MG63 (cell line): ENCODE data around the gene KLF7. TPM values are rescaled to one million over a fixed set of nuclear protein-coding genes. Genes with fewer than 3 reads are reported as not detected.

Experiments
- DNase-seq: peaks from one replicate; pipeline ENCODE4 v3.0.0-alpha.2; 2020
- H3K27me3 ChIP-seq: fragments of 250-450 bp; sonication (Bioruptor Pico); 2 replicates; pipeline ENCODE4 v1.5.1; 2020; ENCODE audit warnings: mild to moderate bottlenecking, moderate library complexity
- H3K36me3 ChIP-seq: fragments of 250-450 bp; sonication (Bioruptor Pico); 2 replicates; pipeline ENCODE4 v1.5.1; 2020; ENCODE audit warnings: mild to moderate bottlenecking, moderate library complexity
- H3K4me3 ChIP-seq: fragments of 250-450 bp; sonication (Bioruptor Pico); 2 replicates; pipeline ENCODE4 v1.5.1; 2020; ENCODE audit warnings: mild to moderate bottlenecking, moderate library complexity
- H3K9me3 ChIP-seq: fragments of 250-450 bp; sonication (Bioruptor Pico); 2 replicates; pipeline ENCODE4 v1.5.1; 2020; ENCODE audit warnings: mild to moderate bottlenecking, moderate library complexity
- total RNA-seq: library from RNA; depleted of rRNA; stranded (reverse); fragments of >200 nt; shearing (Covaris generic); gene quantifications from 2 replicates; pipeline ENCODE4 v1.2.3, GENCODE V29; 2014; ENCODE audit warnings: low replicate concordance

KLF7 gene
- total RNA-seq, 1 experiment from 2014 or later, result 7.2 TPM

DNA sequence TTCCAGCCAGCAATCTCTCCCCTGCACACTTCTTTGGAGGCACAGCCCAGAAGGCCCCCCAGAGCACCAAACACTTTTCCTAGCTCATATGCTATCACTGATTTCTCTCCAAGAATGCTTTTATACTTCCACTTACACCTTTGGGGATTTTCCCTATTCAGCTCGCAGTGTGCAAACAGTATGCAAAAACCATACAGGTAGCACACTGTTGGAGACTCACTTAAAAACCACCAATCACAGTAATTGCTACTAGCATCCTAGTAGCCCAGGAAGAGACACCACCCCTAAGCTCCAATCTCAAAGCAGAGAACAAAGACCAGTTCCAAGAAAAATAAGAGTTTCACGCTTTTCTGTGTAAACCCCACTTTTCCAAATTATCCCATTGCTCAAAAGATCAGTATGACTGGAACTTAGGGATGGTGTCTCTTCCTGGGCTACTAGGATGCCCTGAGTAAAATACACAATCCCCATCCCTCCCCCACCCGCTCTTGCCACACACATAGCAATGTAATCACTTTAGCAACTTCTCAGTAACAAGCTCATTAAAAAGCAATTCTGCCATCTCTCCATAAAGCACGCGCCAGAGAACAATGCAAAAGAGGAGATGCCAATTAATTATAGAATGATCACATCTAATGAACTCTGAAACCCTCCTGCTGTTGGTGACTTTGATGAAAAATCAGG, 43.0 kb downstream of the KLF7 start:
- no peaks in the 10 kb centered on the region for H3K27me3 ChIP-seq
- peaks cover 41% of the 10 kb centered on the region for H3K36me3 ChIP-seq
- DNase-seq, result no peak
- no peak overlapping the region for H3K4me3 ChIP-seq
- H3K9me3 ChIP-seq, result peaks cover 3% of the 10 kb centered on the region; the same call in 1 of the 2 replicates

DNA sequence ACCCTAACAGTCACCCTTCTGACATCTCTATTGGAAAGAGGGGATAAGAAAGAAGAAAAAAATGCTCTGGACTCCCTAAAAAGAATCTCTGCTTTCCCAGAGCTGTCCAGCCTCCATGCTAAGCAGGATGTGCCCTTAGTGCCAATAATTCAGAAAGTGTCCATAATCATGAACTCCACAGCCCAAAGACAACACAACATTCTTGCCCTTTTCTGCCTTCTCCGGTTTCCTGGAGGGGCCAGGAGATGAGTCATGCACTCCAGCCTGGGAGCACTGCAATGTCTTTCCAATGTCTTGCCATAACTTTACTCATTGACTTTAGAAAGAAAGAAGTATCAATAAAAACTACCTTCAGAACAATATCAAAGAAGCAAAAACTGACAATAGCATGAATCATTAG, 44.0 kb downstream of the KLF7 start:
- DNase-seq, result peak; percentile 89
- H3K36me3 ChIP-seq, result peaks cover 45% of the 10 kb centered on the region
- no peaks in the 10 kb centered on the region for H3K9me3 ChIP-seq
- no peaks in the 10 kb centered on the region for H3K27me3 ChIP-seq
- no peak overlapping the region for H3K4me3 ChIP-seq

DNA sequence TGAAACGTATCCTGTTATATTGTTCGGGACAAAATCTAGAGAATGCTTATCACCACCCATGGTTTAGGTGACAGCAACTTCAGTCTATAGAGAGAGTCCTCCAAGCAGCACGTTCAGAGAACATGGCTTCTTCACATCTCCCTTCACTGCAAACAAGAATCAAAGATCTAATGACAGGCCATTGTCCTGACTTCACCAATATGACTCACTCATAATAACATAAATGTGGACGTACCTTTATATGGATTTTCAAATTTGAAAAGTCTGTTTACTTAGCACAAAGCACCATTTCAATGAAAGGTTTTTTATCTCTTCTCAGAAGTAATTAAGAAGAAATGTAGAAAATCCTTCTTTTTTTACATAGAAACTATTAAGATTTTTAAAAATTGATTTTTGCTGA, 46.7 kb downstream of the KLF7 start:
- no peaks in the 10 kb centered on the region for H3K27me3 ChIP-seq
- H3K9me3 ChIP-seq, result no peaks in the 10 kb centered on the region
- no peak overlapping the region for H3K4me3 ChIP-seq
- DNase-seq, result no peak
- peaks cover 48% of the 10 kb centered on the region for H3K36me3 ChIP-seq

DNA sequence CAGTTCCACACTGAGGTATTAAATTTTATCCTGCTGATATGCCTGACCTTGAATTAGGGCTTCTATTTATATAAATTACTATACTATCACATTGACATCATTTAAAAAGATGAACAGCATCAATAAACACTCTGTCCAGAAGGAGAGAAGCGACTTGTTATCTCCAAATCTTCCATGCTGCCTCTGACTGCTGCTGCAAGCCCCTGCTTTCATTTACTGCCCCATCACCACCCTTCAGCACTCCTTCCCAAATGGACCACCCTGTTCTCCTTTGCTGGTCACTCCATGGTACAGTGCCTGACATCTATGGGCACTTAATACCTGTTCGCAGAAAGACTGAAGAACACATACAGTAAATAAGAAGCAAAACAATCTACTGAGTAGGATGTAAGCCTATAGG, 48.1 kb downstream of the KLF7 start:
- H3K27me3 ChIP-seq, result no peaks in the 10 kb centered on the region
- H3K36me3 ChIP-seq, result peaks cover 43% of the 10 kb centered on the region
- no peak for DNase-seq
- no peaks in the 10 kb centered on the region for H3K9me3 ChIP-seq
- no peak overlapping the region for H3K4me3 ChIP-seq

DNA sequence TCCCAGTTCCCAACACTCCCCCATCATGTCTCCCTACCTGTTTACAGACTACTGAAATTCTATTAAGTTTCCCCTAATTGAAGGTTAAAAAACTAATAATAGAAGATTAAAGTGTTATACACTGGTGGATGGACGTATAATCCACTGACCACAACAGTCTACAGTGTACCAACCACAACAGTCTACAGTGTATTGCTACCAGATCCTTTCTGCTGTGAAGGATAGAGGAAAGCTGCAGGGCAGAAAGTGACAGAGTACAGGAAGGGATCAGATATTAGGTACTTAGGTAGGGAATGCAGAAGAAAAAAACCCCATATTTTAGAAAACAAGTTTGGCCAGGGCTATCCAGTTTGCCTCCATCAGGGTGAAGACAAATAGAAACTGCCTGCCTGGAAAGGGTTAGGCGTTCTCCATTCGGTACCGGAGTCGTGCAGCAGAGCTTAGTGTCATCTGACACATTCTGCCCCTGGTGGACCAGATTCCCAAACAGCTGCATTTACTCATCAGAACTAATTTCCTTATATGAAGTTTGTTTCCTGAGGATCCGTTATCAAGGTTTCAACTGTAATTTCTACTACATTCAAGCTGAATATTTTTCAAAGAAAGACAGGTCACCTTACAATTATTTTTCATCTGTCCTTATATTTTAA, 49.9 kb downstream of the KLF7 start:
- Histone ChIP-seq H3K27me3 (no peaks in the 10 kb centered on the region), H3K9me3 (no peaks in the 10 kb centered on the region), H3K36me3 (peaks cover 47% of the 10 kb centered on the region), H3K4me3 (no peak overlapping the region)
- no peak for DNase-seq

DNA sequence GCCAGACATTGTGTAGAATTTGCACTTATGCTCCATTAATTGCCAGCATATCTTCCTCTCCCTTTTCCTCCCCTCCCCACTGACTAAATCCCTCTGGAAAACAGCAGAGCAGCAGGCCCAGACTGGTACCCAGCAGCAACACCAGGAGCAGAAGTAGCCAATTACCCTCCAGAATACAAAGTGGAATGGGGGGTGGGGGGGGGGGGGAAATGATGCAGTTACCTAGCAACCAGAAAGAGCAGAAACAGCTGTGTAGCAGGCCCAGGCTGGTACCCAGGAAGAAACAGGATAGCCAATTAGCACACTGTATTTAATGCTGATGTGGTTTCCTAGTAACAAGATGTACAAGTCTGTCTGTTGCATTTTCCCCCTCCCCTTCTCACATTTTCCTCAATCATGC, 52.3 kb downstream of the KLF7 start:
- no peaks in the 10 kb centered on the region for H3K27me3 ChIP-seq
- no peak overlapping the region for H3K4me3 ChIP-seq
- H3K36me3 ChIP-seq, result peaks cover 43% of the 10 kb centered on the region
- DNase-seq, result no peak
- no peaks in the 10 kb centered on the region for H3K9me3 ChIP-seq

DNA sequence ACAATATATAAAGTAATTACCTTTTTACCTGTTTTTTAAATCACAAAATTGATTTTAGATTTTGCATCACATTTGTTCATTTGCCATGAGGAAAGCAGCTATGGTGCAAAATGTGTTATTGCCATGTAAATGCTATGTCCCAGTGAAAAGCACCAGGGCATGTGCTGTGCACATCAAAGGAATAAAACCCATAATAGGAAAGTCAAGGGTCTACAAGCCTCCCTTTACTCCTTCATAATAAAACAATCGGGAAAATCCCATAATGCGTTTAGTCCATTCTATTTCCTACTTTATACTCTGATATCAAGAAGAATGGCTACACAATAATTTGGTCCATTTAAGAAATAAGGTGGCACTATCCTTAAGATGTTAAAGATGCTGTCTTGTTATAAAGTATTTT, 53.0 kb downstream of the KLF7 start:
- no peaks in the 10 kb centered on the region for H3K27me3 ChIP-seq
- no peak for DNase-seq
- H3K4me3 ChIP-seq, result no peak overlapping the region
- H3K9me3 ChIP-seq, result no peaks in the 10 kb centered on the region
- H3K36me3 ChIP-seq, result peaks cover 47% of the 10 kb centered on the region

DNA sequence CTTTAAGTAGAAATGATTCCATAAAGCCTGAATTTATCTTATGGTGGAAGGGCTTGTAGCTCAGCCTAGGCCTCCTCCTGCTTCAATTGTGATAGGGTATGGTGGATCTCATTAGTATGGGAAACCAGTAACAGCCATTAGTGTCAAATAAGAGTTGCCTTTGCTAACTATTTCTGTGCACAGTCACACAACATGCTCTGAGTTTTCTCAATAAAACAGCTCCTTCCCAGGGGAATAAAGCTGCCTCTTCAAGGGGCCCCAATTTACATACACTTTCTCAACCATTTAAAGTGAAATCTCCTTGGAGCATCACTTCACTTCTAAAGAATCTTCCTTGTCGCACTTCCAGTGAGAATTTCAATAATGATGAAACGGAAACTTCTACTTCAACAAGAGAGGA, 53.4 kb downstream of the KLF7 start:
- H3K36me3 ChIP-seq, result peaks cover 49% of the 10 kb centered on the region
- no peaks in the 10 kb centered on the region for H3K27me3 ChIP-seq
- H3K9me3 ChIP-seq, result no peaks in the 10 kb centered on the region
- no peak overlapping the region for H3K4me3 ChIP-seq
- DNase-seq, result no peak

DNA sequence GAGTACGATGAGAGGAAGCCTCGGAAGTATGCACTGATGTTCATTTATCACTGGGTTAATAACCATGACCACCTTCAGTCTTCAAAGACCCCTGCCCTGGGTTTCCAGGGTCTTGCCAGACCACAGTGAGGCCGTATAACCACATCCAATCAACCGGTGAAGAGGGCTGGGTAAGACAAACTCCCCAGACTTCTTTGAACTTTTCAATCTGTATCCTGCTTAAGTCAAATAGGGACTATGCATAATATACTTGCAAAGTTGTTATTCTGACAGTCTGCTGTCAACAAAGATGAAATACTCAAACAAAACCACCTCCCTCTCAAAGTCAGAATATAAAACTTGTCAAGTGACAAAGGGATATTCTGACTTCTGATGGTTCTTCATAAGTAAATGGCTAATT, 54.0 kb downstream of the KLF7 start:
- Histone ChIP-seq H3K36me3 (peaks cover 49% of the 10 kb centered on the region), H3K9me3 (no peaks in the 10 kb centered on the region), H3K4me3 (no peak overlapping the region), H3K27me3 (no peaks in the 10 kb centered on the region)
- DNase-seq, result no peak

DNA sequence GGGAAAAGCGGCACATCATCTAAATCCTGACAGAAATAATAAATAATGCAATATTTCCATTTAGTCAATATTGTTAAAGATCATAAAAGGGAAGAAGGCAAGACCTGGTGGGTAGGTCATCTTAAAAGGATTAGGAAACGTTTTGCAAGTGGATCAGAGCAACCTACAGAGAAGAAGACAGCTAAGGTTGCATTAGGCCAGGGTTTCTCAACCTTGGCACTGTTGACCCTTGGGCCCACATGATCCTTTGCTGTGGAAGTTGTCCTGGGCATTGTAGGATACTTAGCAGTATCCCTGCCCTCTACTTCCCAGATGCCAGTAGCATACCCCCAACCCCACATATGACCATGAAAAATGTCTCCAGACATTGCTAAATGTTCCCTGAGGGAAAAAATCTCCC, 55.0 kb downstream of the KLF7 start:
- H3K36me3 ChIP-seq, result peaks cover 56% of the 10 kb centered on the region
- H3K27me3 ChIP-seq, result no peaks in the 10 kb centered on the region
- no peak overlapping the region for H3K4me3 ChIP-seq
- H3K9me3 ChIP-seq, result no peaks in the 10 kb centered on the region
- DNase-seq, result no peak

DNA sequence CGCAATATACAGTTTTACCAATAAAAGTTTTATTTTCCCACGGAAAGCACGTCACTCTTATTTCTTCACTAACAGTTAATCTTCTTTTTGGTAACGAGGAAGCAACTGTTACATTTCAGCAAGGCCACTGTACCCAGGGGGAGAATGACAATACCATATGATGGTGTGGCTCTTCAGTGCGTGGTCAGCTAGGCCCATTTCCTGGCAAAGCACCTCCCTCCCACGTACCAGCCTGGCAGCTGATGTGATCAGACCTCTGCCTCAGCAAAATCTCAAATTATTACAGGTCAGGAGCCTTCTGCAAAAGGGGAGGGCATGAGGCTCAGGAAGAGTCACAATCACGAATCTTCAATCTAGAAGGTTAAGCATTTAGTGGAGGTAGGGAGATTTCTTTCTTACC, 55.4 kb downstream of the KLF7 start:
- no peaks in the 10 kb centered on the region for H3K9me3 ChIP-seq
- no peak overlapping the region for H3K4me3 ChIP-seq
- H3K36me3 ChIP-seq, result peaks cover 57% of the 10 kb centered on the region
- H3K27me3 ChIP-seq, result no peaks in the 10 kb centered on the region
- DNase-seq, result no peak

DNA sequence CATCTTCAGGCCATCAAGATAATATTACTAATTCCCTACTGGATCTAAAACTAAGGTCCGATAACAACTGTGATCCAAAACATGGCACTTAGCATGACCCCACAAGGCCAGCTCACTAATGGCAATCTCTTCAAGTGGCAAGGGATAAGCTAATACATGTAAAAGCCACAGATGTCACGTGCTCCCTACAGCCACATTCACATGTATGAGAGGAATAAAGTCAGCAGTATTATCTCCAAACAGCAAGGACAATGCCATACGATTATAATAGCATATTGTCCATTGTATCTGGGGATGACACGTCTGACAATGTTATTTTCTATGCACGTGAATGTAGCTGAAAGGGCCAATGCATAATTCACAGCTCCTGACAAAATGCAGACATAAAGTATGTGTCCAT, 56.0 kb downstream of the KLF7 start:
- Histone ChIP-seq H3K9me3 (no peaks in the 10 kb centered on the region), H3K36me3 (peaks cover 61% of the 10 kb centered on the region), H3K27me3 (no peaks in the 10 kb centered on the region), H3K4me3 (no peak overlapping the region)
- DNase-seq, result no peak

DNA sequence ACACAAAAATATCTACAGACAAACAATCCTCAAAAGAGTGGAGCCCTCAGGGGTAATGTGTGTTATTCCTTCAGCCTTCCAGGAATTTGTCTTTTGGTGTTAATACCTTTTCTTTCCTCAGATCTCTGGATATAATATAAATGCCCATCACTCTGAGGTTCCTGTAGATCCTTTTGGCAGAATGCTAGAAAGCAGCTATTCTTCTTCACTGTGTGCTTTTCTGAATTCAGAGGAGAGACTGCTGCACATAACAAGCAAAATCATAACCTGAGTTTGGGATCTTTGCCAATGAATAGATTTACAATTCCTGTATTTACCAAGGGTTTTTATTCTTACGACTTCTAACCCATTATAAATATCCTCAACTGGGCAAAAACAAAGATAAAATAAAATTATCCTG, 57.3 kb downstream of the KLF7 start:
- no peak for DNase-seq

DNA sequence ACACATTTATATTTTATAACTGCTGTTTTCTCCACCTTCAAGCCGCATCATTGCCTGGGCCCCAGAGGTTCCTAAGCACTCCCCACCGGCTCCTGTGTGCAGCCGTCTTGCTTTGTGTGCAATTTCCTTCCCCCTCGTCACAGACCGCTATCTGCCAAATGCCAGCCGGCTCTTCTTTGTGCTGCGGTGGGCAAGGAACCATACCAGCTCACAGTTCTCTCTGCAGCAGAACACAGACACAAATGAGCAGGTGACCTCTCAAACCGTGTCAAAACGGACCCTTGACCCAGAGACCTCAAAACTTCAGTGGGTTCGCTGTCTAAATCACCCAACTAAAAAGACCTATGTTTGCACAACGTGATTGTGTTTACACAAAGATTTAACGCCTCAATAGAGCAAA, 58.2 kb downstream of the KLF7 start:
- H3K9me3 ChIP-seq, result no peaks in the 10 kb centered on the region
- no peaks in the 10 kb centered on the region for H3K27me3 ChIP-seq
- peaks cover 56% of the 10 kb centered on the region for H3K36me3 ChIP-seq
- DNase-seq, result no peak
- H3K4me3 ChIP-seq, result no peak overlapping the region

More for the DNA sequence above, 57.3 kb downstream of the KLF7 start:
- Histone ChIP-seq H3K9me3 (no peaks in the 10 kb centered on the region), H3K36me3 (peaks cover 59% of the 10 kb centered on the region), H3K27me3 (no peaks in the 10 kb centered on the region), H3K4me3 (no peak overlapping the region)

DNA sequence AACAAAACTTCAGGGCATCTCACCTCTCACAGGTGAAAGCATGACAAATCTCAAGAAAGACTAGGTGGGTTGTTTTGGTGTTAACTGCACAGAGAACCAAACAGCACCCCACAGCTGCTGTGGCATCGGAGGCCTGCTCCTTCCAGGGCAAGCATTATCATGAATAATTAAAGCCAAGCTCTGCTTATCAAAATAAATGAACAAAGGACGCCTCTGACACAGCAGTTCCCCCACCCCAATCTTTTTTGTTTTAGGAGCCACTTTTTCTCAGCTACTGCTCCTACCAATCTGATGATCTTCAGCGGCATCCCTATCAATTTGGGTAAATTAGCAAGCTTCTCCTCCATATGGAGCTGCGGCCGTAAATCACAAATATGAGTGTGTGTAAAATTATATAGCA, 58.6 kb downstream of the KLF7 start:
- Histone ChIP-seq H3K4me3 (no peak overlapping the region), H3K9me3 (no peaks in the 10 kb centered on the region), H3K36me3 (peaks cover 55% of the 10 kb centered on the region), H3K27me3 (no peaks in the 10 kb centered on the region)
- no peak for DNase-seq

DNA sequence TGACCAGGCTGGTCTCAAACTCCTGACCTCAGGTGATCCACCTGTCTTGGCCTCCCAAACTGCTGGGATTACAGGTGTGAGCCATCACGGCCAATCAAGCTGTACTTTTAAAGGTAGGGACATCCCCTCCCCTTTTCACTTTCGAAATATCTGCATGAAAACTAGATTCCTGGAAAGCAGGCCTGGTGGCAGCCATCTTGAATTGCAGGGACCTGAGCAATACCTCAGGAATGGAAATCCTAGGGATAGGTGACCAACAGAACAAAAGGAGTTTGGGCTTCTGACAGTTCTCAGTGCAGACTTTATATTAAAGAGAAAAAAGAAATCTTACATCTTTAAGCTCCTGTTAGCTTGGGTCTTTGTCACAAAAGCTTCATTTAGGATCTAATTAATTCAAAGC, 62.6 kb downstream of the KLF7 start:
- H3K4me3 ChIP-seq, result no peak overlapping the region
- H3K9me3 ChIP-seq, result no peaks in the 10 kb centered on the region
- H3K27me3 ChIP-seq, result no peaks in the 10 kb centered on the region
- no peak for DNase-seq
- peaks cover 41% of the 10 kb centered on the region for H3K36me3 ChIP-seq

DNA sequence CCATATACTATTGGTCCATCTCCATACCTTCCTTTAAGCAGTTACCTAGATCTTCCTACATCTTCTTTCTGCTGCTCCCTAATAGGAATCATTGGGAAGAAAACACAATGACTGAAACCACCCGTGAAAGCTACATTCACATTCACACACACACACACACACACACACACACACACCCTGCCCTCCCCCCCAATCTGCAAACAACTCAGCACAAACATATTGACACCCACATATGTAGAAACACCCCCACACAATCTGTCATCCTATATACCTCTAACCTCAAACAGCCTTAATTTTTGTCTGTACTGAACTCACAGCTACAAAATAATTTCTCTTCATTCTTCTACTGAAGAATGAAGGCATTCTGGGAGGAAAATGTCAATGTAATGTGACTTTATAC, 63.8 kb downstream of the KLF7 start:
- no peak for DNase-seq
- Histone ChIP-seq H3K4me3 (no peak overlapping the region), H3K36me3 (peaks cover 31% of the 10 kb centered on the region), H3K9me3 (no peaks in the 10 kb centered on the region), H3K27me3 (no peaks in the 10 kb centered on the region)

DNA sequence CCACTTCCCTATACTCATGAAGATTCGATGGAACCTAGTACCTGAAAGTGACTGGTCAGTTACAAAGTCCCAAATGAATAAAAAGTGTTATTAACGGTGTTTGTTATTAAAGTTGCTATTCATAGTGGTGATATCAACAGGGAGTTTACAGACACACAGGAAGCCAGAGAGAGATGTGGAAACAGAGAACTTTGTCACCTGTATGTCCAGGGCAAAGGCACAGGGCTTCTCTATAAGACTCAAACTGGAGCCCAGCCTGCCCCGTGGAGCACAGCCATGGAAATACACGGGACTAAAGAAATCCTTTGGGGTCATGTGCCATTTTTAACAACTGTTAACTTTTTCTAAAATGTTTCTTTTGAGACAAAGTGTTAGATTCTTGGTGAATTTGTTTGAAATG, 68.5 kb downstream of the KLF7 start:
- Histone ChIP-seq H3K4me3 (no peak overlapping the region), H3K27me3 (no peaks in the 10 kb centered on the region), H3K36me3 (peaks cover 18% of the 10 kb centered on the region), H3K9me3 (no peaks in the 10 kb centered on the region)
- no peak for DNase-seq
